OCI-LY1 (cell line): ENCODE results near the gene GLIPR2.

Experiments
- CTCF ChIP-seq: fragments of 200-600 bp; sonication (generic), shearing (Covaris generic); IDR thresholded peaks from 2 replicates; pipeline ENCODE4 v1.5.1; 2017; ENCODE audit warnings: mild to moderate bottlenecking, antibody characterized with exemption, low read length, moderate library complexity, mixed read lengths
- EZH2 ChIP-seq: fragments of 200-600 bp; sonication (generic), shearing (Covaris generic); IDR thresholded peaks from 2 replicates; pipeline ENCODE4 v1.8.0; 2017; ENCODE audit warnings: borderline replicate concordance, mixed run types, mild to moderate bottlenecking, antibody characterized with exemption, low read length, moderate library complexity, mixed read lengths

GRCh38 chr9:36132086-36132485, 4.4 kb upstream of the GLIPR2 start:
- TF ChIP-seq CTCF (no peak), EZH2 (no peak)
